ENCODE results near the gene SIRPA.

GRCh38 chr20:1868856-1869255 is 26.4 kb upstream of the SIRPA start:
- TF ChIP-seq, protein P1, sequence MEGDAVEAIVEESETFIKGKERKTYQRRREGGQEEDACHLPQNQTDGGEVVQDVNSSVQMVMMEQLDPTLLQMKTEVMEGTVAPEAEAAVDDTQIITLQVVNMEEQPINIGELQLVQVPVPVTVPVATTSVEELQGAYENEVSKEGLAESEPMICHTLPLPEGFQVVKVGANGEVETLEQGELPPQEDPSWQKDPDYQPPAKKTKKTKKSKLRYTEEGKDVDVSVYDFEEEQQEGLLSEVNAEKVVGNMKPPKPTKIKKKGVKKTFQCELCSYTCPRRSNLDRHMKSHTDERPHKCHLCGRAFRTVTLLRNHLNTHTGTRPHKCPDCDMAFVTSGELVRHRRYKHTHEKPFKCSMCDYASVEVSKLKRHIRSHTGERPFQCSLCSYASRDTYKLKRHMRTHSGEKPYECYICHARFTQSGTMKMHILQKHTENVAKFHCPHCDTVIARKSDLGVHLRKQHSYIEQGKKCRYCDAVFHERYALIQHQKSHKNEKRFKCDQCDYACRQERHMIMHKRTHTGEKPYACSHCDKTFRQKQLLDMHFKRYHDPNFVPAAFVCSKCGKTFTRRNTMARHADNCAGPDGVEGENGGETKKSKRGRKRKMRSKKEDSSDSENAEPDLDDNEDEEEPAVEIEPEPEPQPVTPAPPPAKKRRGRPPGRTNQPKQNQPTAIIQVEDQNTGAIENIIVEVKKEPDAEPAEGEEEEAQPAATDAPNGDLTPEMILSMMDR (IDR thresholded peaks at IDR 0.05), result no peak
- TF ChIP-seq POLR2A (IDR thresholded peaks at IDR 0.05), result no peak
